Measurements from ENCODE around the gene DUSP18.

Gene DUSP18

DNA sequence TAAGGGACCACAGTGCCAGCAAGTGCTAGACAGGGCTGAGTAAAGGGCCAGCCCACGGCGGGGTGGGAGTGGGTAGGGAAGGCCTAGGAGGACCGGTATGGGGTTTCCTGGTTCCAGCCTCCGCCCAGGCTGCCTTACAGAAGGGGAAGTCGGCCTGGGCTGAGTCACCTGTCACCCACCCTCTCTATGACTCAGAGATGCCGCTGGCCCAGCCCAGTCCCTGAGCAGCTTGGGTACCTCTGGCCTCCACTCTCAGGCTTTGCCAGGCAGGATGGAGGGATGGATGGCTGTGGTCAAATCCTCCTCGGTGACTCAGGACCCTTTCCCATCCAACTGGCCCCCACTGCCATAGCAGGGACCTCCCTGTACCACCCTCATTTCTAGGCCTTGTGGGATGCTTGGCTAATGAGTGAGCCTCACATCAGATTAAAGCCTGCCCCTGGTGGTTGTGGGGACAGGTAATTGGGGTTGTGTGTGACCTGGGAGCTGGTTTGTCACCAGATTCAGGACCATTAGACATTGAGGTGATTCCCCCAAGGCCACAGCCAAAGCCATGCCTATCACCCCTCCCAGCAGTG lies 18.2 kb downstream of the DUSP18 start:
- DNase-seq (ENCODE audit: low read depth) = peak; percentile 88
- TF ChIP-seq MYC (IDR thresholded peaks at IDR 0.05; ENCODE audit: low read depth, low read length) (no peak), POLR2A (IDR thresholded peaks at IDR 0.05; ENCODE audit: extremely low read depth, insufficient read length) (no peak)
- TF ChIP-seq, protein P1, sequence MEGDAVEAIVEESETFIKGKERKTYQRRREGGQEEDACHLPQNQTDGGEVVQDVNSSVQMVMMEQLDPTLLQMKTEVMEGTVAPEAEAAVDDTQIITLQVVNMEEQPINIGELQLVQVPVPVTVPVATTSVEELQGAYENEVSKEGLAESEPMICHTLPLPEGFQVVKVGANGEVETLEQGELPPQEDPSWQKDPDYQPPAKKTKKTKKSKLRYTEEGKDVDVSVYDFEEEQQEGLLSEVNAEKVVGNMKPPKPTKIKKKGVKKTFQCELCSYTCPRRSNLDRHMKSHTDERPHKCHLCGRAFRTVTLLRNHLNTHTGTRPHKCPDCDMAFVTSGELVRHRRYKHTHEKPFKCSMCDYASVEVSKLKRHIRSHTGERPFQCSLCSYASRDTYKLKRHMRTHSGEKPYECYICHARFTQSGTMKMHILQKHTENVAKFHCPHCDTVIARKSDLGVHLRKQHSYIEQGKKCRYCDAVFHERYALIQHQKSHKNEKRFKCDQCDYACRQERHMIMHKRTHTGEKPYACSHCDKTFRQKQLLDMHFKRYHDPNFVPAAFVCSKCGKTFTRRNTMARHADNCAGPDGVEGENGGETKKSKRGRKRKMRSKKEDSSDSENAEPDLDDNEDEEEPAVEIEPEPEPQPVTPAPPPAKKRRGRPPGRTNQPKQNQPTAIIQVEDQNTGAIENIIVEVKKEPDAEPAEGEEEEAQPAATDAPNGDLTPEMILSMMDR (IDR thresholded peaks at IDR 0.05; ENCODE audit: low read depth, low read length) = peak; percentile 10
- TF ChIP-seq, protein P2, sequence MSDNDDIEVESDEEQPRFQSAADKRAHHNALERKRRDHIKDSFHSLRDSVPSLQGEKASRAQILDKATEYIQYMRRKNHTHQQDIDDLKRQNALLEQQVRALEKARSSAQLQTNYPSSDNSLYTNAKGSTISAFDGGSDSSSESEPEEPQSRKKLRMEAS (IDR thresholded peaks at IDR 0.05; ENCODE audit: low read depth, low read length) = no peak
- H3K4me3 ChIP-seq (ENCODE audit: low read depth, low read length) = no peak overlapping the region

DNA sequence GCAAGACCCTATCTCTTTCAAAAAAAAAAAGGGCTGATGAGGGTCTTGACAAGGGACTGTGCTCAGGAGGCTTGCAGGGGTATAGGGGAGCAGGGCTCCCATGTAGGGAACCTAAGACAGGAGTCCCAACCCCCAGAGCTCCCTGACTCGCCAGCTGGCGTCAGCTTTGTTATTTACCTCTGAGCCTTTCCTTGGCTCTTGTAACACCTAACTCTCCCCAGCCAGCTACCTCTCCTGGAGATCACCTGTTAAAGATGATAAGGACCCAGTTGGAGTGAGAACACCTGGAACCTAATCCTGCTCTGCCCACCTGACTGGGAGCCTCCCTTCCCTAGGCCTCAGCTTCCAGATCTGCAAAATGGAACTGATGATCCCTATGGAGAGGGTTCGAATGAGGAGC lies 18.9 kb downstream of the DUSP18 start:
- TF ChIP-seq, protein P1 (IDR thresholded peaks at IDR 0.05; ENCODE audit: low read depth, low read length) = no peak
- TF ChIP-seq MYC (IDR thresholded peaks at IDR 0.05; ENCODE audit: low read depth, low read length) (no peak), POLR2A (IDR thresholded peaks at IDR 0.05; ENCODE audit: extremely low read depth, insufficient read length) (no peak)
- TF ChIP-seq, protein P2 (IDR thresholded peaks at IDR 0.05; ENCODE audit: low read depth, low read length) = no peak
- DNase-seq (ENCODE audit: low read depth) = no peak
- H3K4me3 ChIP-seq (ENCODE audit: low read depth, low read length) = no peak overlapping the region

DNA sequence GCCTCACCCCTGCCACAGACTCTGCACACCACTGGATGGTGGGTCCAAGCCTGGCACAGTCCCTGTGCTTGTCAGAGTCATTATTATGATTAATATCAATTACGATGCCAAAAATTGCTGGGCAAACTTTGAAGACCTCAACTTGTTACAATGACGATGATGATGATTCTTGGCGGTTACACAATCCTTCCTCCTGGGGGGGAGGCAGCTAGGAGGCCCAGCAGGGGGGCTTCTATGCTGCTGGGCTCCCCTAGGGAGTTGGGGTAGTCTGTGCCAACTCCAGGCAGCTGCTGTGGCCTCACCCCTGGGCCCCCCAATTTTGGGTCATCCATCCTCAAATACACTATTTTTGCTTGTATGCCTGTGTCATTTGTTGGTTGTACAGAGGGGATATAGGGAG lies 20.1 kb downstream of the DUSP18 start:
- DNase-seq (ENCODE audit: low read depth) = peak; percentile 62
- no peak overlapping the region for H3K4me3 ChIP-seq (ENCODE audit: low read depth, low read length)
- no peak for TF ChIP-seq MYC (IDR thresholded peaks at IDR 0.05; ENCODE audit: low read depth, low read length)
- TF ChIP-seq, protein P2 (IDR thresholded peaks at IDR 0.05; ENCODE audit: low read depth, low read length) = no peak

DNA sequence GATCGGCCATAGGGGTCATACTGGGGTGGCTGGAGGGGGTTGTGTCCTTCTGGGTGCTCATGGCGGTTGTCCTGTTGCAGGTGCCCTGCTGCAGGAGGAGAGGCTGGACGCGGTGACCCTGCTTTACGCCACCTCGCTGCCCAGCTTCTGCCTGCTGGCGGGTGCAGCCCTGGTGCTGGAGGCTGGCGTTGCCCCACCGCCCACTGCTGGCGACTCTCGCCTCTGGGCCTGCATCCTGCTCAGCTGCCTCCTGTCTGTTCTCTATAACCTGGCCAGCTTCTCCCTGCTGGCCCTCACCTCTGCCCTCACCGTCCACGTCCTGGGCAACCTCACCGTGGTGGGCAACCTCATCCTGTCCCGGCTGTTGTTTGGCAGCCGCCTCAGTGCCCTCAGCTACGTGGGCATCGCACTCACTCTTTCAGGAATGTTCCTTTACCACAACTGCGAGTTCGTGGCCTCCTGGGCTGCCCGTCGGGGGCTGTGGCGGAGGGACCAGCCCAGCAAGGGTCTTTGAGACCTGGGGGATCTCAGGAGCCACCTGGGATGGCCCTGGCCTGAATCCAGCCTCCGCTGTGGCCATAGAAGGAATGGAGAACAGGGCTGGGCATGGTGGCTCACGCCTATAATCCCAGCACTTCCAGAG lies 21.0 kb downstream of the DUSP18 start:
- no peak for DNase-seq (ENCODE audit: low read depth)
- TF ChIP-seq MYC (IDR thresholded peaks at IDR 0.05; ENCODE audit: low read depth, low read length) = no peak
- TF ChIP-seq, protein P1 (IDR thresholded peaks at IDR 0.05; ENCODE audit: low read depth, low read length) = no peak
- no peak for TF ChIP-seq POLR2A (IDR thresholded peaks at IDR 0.05; ENCODE audit: extremely low read depth, insufficient read length)
- TF ChIP-seq, protein P2 (IDR thresholded peaks at IDR 0.05; ENCODE audit: low read depth, low read length) = no peak
- no peak overlapping the region for H3K4me3 ChIP-seq (ENCODE audit: low read depth, low read length)

DNA sequence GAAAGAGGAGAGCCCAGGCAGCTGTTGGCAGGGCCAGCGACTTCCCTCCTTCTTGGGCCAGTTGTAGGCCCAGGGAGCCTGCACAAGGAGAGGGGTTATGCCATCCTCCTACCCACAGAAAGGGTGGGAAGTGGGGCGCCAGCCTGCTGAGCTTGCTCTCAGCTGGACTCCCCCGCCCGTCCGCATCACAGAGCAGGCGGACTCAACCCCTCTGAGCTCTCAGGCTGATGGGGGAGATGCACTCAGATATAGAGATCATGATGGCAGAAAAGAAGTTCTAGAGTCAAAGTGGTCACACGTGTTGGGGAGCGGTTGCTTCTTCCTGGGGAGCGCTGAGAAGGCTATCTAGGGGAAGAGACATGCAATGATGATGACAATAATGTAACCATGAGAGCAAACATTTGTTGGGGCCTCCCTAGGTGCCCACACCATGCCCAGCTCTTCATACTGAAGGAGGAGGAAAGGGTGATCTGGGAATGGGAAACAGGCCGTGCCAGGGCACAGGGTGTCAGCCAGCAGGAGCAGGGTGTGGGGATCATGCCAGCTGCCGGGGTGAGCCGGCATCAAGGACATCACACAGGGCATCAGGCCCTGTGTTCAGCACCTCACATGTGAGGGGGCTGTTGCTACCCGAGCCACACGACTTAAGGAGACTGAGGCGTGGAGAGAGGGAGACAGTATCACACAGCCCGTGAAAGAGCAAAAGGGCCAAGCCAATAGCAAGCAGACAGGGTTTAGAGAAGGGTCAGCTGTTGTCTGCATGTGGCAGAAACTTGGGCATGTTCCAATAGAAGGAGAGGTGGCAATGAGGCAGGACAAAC lies 24.4 kb downstream of the DUSP18 start:
- TF ChIP-seq, protein P1 (IDR thresholded peaks at IDR 0.05; ENCODE audit: low read depth, low read length) = no peak
- TF ChIP-seq POLR2A (IDR thresholded peaks at IDR 0.05; ENCODE audit: extremely low read depth, insufficient read length) (no peak), MYC (IDR thresholded peaks at IDR 0.05; ENCODE audit: low read depth, low read length) (no peak)
- TF ChIP-seq, protein P2 (IDR thresholded peaks at IDR 0.05; ENCODE audit: low read depth, low read length) = no peak
- H3K4me3 ChIP-seq (ENCODE audit: low read depth, low read length) = no peak overlapping the region
- DNase-seq (ENCODE audit: low read depth) = no peak
